Mesenchymal stem cell (in vitro differentiated cells and primary cell): ENCODE results near the gene CPNE7.

Experiments used
- DNase-seq: peaks from one replicate; pipeline ENCODE4 v3.0.0-alpha.2; 2013
- H2AFZ ChIP-seq: one replicate; pipeline ENCODE4 v1.6.1; 2013; ENCODE audit warnings: low read depth, mild to moderate bottlenecking, control low read depth, inconsistent platforms, low read length, moderate library complexity
- H2AK5ac ChIP-seq: 2 replicates; pipeline ENCODE4 v1.6.1; 2013; ENCODE audit warnings: low read length, moderate library complexity, mild to moderate bottlenecking, inconsistent platforms; ENCODE audit not compliant: severe bottlenecking
- H2BK120ac ChIP-seq: one replicate; pipeline ENCODE4 v1.6.1; 2013; ENCODE audit warnings: low read depth, mild to moderate bottlenecking, inconsistent platforms, low read length, moderate library complexity
- H2BK12ac ChIP-seq, 2 experiments: one replicate each; pipeline ENCODE4 v1.6.1; 2013; ENCODE audit warnings: inconsistent platforms in 2 of 2, low read length in 2 of 2, mild to moderate bottlenecking in 2 of 2, moderate library complexity in 2 of 2, control low read depth in 1 of 2
- H2BK15ac ChIP-seq: one replicate; pipeline ENCODE4 v1.6.1; 2013; ENCODE audit warnings: mild to moderate bottlenecking, low read depth, inconsistent platforms; ENCODE audit not compliant: poor library complexity, severe bottlenecking
- H2BK5ac ChIP-seq: 2 replicates; pipeline ENCODE4 v1.6.1; 2013; ENCODE audit warnings: low read depth, mild to moderate bottlenecking, low read length, control low read depth, inconsistent platforms; ENCODE audit not compliant: poor library complexity, severe bottlenecking
- H3K14ac ChIP-seq, 2 experiments: one replicate each; pipeline ENCODE4 v1.6.1; 2013; ENCODE audit warnings: inconsistent platforms in 2 of 2, low read length in 2 of 2, control low read depth in 1 of 2, mild to moderate bottlenecking in 1 of 2, moderate library complexity in 1 of 2
- H3K18ac ChIP-seq, 2 experiments: one replicate each; pipeline ENCODE4 v1.6.1; 2013; ENCODE audit warnings: inconsistent platforms in 2 of 2, low read length in 2 of 2, control low read depth in 1 of 2, low read depth in 1 of 2, mild to moderate bottlenecking in 1 of 2
- H3K23ac ChIP-seq, 2 experiments: one replicate each; pipeline ENCODE4 v1.6.1; 2013; ENCODE audit warnings: inconsistent platforms in 2 of 2, low read length in 2 of 2, mild to moderate bottlenecking in 2 of 2, moderate library complexity in 2 of 2, control low read depth in 1 of 2
- H3K27ac ChIP-seq: 2 replicates; pipeline ENCODE4 v1.5.1; 2013; ENCODE audit warnings: mild to moderate bottlenecking, moderate library complexity, low read length, control low read depth, inconsistent platforms; ENCODE audit not compliant: poor library complexity, severe bottlenecking
- H3K27me3 ChIP-seq, 2 experiments: 2 replicates each; pipeline versions ENCODE4 v1.6.1 to v1.7.0; 2013; ENCODE audit warnings: low read length in 2 of 2, mild to moderate bottlenecking in 2 of 2, moderate library complexity in 2 of 2, control low read depth in 1 of 2, inconsistent platforms in 1 of 2; ENCODE audit not compliant: control insufficient read depth in 1 of 2, insufficient read depth in 1 of 2
- H3K36me3 ChIP-seq, 2 experiments: 2 replicates each; pipeline versions ENCODE4 v1.6.1 to v1.7.0; 2013; ENCODE audit warnings: low read length in 2 of 2, control low read depth in 1 of 2, inconsistent platforms in 1 of 2, low read depth in 1 of 2, mild to moderate bottlenecking in 1 of 2; ENCODE audit not compliant: insufficient read depth in 2 of 2, control insufficient read depth in 1 of 2
- H3K4ac ChIP-seq, 2 experiments: one replicate each; pipeline ENCODE4 v1.6.1; 2013; ENCODE audit warnings: inconsistent platforms in 2 of 2, low read length in 2 of 2, mild to moderate bottlenecking in 2 of 2, moderate library complexity in 2 of 2, control low read depth in 1 of 2, low read depth in 1 of 2
- H3K4me1 ChIP-seq: 2 replicates; pipeline ENCODE4 v1.6.1; 2013; ENCODE audit warnings: low read depth, low read length, control low read depth; ENCODE audit not compliant: control insufficient read depth, insufficient read depth
- H3K4me2 ChIP-seq: 2 replicates; pipeline ENCODE4 v1.6.1; 2013; ENCODE audit warnings: low read length, mild to moderate bottlenecking, inconsistent platforms; ENCODE audit not compliant: poor library complexity, severe bottlenecking
- H3K4me3 ChIP-seq, 2 experiments: 2 replicates each; pipeline versions ENCODE4 v1.5.1 to v1.7.0; 2013; ENCODE audit warnings: low read length in 2 of 2, mild to moderate bottlenecking in 2 of 2, control low read depth in 1 of 2, low read depth in 1 of 2; ENCODE audit not compliant: insufficient read depth in 1 of 2
- H3K79me1 ChIP-seq: replicated peaks from 2 replicates; pipeline ENCODE4 v1.6.1; 2013; ENCODE audit warnings: mild to moderate bottlenecking, control low read depth, low read length, inconsistent platforms; ENCODE audit not compliant: poor library complexity, severe bottlenecking
- H3K9ac ChIP-seq: 2 replicates; pipeline ENCODE4 v1.7.0; 2013; ENCODE audit warnings: mild to moderate bottlenecking, low read length, moderate library complexity
- H3K9me3 ChIP-seq: 2 replicates; pipeline ENCODE4 v1.7.0; 2013; ENCODE audit warnings: mild to moderate bottlenecking, low read length; ENCODE audit not compliant: control insufficient read depth
- H4K8ac ChIP-seq: one replicate; pipeline ENCODE4 v1.6.1; 2013; ENCODE audit warnings: inconsistent platforms, mild to moderate bottlenecking, low read length, moderate library complexity
- H4K91ac ChIP-seq: one replicate; pipeline ENCODE4 v1.6.1; 2013; ENCODE audit warnings: mild to moderate bottlenecking, low read length, inconsistent platforms
- WGBS: methylation state at CpG from one replicate; pipeline ENCODE4 v1.1.7; 2013; ENCODE audit warnings: mixed read lengths; 5-methylcytosine and 5-hydroxymethylcytosine counted together

The CPNE7 gene

DNA sequence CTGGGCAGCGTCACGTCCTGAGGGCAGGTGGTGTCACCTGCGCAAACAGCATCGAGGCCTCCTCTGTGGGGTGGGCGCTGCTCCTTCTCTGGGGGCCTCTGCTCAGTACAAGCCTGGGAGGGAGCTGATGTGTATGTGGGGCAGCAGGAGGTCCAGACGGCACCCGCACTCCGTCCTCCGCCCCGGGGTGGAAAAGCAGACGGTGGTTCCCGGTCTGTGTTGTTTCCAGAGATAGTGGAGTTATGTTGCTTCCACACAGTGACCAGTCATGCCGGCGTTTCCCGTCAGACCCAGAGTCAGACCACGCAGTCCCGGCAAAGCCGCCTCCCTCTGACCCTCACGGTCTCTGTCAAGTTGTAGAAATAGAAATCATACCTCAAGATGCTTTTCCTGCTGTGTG lies 28.8 kb upstream of the CPNE7 start:
- Histone ChIP-seq H3K18ac (no peak overlapping the region), H3K36me3 (peaks cover 70 to 88% of the 10 kb centered on the region in 2 experiments), H3K14ac (no peak overlapping the region), H3K4ac (no peak overlapping the region), H3K4me3 (no peak overlapping the region), H3K27ac (no peak overlapping the region), H3K9ac (no peak overlapping the region), H2BK12ac (no peak overlapping the region), H3K27me3 (no peaks in the 10 kb centered on the region), H4K91ac (no peak overlapping the region), H3K4me1 (peaks cover 29% of the 10 kb centered on the region), H2AFZ (no peak overlapping the region), H3K4me2 (no peak overlapping the region), H3K9me3 (no peaks in the 10 kb centered on the region), H3K23ac (no peak overlapping the region), H2AK5ac (no peak overlapping the region), H4K8ac (no peak overlapping the region), H2BK120ac (no peak overlapping the region), H2BK5ac (no peak overlapping the region), H3K79me1 (peaks cover 30% of the 10 kb centered on the region), H2BK15ac (no peak overlapping the region)
- no peak for DNase-seq
- 94% methylated on average over 19 of the region's 19 CpGs for whole genome bisulfite sequencing

GRCh38 chr16:89547291-89547690 lies 28.3 kb upstream of the CPNE7 start:
- H4K8ac ChIP-seq: no peak overlapping the region
- H2BK12ac ChIP-seq: no peak overlapping the region
- H3K79me1 ChIP-seq: peaks cover 31% of the 10 kb centered on the region
- no peak overlapping the region for H3K9ac ChIP-seq
- no peak overlapping the region for H2BK15ac ChIP-seq
- no peak for DNase-seq
- no peak overlapping the region for H2AK5ac ChIP-seq
- no peak overlapping the region for H3K4me2 ChIP-seq
- H4K91ac ChIP-seq: no peak overlapping the region
- H3K27me3 ChIP-seq: no peaks in the 10 kb centered on the region
- no peak overlapping the region for H3K14ac ChIP-seq
- H3K18ac ChIP-seq: no peak overlapping the region
- no peak overlapping the region for H2AFZ ChIP-seq
- no peaks in the 10 kb centered on the region for H3K9me3 ChIP-seq
- H3K27ac ChIP-seq: no peak overlapping the region
- H3K4me3 ChIP-seq: no peak overlapping the region
- H3K4ac ChIP-seq: no peak overlapping the region
- peaks cover 71 to 89% of the 10 kb centered on the region in 2 experiments for H3K36me3 ChIP-seq
- no peak overlapping the region for H2BK5ac ChIP-seq
- no peak overlapping the region for H2BK120ac ChIP-seq
- WGBS: 95% methylated on average over 15 of the region's 17 CpGs
- H3K4me1 ChIP-seq: peaks cover 27% of the 10 kb centered on the region
- H3K23ac ChIP-seq: no peak overlapping the region

DNA sequence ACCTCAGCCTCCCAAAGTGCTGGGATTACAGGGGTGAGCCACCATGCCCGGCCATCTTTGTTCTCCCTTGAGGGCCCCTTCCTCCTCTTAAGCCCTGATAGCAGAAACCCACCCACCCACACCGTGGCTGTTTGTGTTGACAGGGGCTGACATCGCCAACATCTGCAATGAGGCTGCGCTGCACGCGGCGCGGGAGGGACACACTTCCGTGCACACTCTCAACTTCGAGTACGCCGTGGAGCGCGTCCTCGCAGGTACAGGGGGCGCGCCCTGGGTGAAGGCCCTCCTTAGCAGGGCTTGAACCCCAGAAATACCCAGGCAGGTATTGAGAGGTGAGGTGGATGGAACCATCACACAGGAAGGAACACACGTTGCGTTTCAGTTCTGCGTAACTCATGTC lies 27.7 kb upstream of the CPNE7 start:
- Histone ChIP-seq H2AFZ (no peak overlapping the region), H3K23ac (no peak overlapping the region), H3K27me3 (no peaks in the 10 kb centered on the region), H3K4me2 (no peak overlapping the region), H3K9ac (no peak overlapping the region), H3K27ac (no peak overlapping the region), H3K36me3 (peaks cover 76 to 90% of the 10 kb centered on the region in 2 experiments), H3K4me3 (no peak overlapping the region), H3K4ac (no peak overlapping the region), H2AK5ac (no peak overlapping the region), H3K4me1 (peaks cover 25% of the 10 kb centered on the region), H2BK12ac (no peak overlapping the region), H2BK120ac (no peak overlapping the region), H3K9me3 (no peaks in the 10 kb centered on the region), H2BK15ac (no peak overlapping the region), H2BK5ac (no peak overlapping the region), H3K14ac (no peak overlapping the region), H4K91ac (no peak overlapping the region), H3K18ac (no peak overlapping the region), H3K79me1 (peaks cover 28% of the 10 kb centered on the region), H4K8ac (no peak overlapping the region)
- DNase-seq: no peak
- WGBS: 98% methylated on average over 20 of the region's 20 CpGs

- Histone ChIP-seq H3K4ac (no peak overlapping the region), H3K23ac (no peak overlapping the region), H2BK15ac (no peak overlapping the region), H3K9ac (no peak overlapping the region), H3K4me3 (no peak overlapping the region), H2AK5ac (no peak overlapping the region), H2AFZ (no peak overlapping the region), H3K27me3 (no peaks in the 10 kb centered on the region), H3K18ac (no peak overlapping the region), H2BK12ac (no peak overlapping the region), H3K4me2 (no peak overlapping the region), H3K9me3 (no peaks in the 10 kb centered on the region), H3K14ac (no peak overlapping the region), H2BK120ac (no peak overlapping the region), H3K4me1 (peaks cover 25% of the 10 kb centered on the region), H3K79me1 (peaks cover 28% of the 10 kb centered on the region), H2BK5ac (no peak overlapping the region), H3K36me3 (peaks cover 80 to 96% of the 10 kb centered on the region in 2 experiments), H3K27ac (no peak overlapping the region), H4K8ac (no peak overlapping the region), H4K91ac (no peak overlapping the region)
- WGBS: 96% methylated on average over 28 of the region's 28 CpGs
- DNase-seq: no peak
These were observed 27.1 kb upstream of the CPNE7 start for GRCh38 chr16:89548344-89549006.
